ENCODE data around the gene SPNS2.

The SPNS2 gene

DNA sequence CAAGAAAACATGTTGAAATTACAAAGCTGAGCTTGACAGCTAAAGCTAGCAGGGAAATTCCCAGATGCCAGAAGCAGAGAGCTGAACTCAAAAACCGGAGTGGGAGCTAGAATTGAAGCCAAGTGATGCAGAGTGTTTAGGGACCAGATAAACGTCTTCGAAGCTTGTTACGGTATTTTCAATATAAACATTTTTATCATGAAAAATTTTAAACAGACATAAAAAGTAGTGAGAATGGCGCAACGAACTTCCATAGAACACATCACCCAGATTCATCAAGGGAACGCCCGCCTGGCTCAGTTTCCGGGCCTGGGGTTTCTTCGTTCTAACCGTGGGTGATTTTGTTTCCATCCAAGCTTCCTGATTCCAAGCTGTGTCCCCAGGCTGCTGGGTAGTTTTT is 18.1 kb downstream of the SPNS2 start:
- Mint-ChIP-seq H3K27me3 (ENCODE audit: low read depth) (no peaks in the 10 kb centered on the region), H3K27ac (no peak overlapping the region), H3K9me3 (no peaks in the 10 kb centered on the region), H3K4me1 (ENCODE audit: low read depth) (peaks cover 2% of the 10 kb centered on the region), H3K36me3 (ENCODE audit: low read depth) (no peaks in the 10 kb centered on the region), H3K4me3 (no peak overlapping the region)

GRCh38 chr17:4518901-4519300 is 20.2 kb downstream of the SPNS2 start:
- Mint-ChIP-seq H3K27me3 (ENCODE audit: low read depth) (no peaks in the 10 kb centered on the region), H3K36me3 (ENCODE audit: low read depth) (no peaks in the 10 kb centered on the region), H3K4me1 (ENCODE audit: low read depth) (peaks cover 2% of the 10 kb centered on the region), H3K4me3 (no peak overlapping the region), H3K27ac (no peak overlapping the region), H3K9me3 (no peaks in the 10 kb centered on the region)

DNA sequence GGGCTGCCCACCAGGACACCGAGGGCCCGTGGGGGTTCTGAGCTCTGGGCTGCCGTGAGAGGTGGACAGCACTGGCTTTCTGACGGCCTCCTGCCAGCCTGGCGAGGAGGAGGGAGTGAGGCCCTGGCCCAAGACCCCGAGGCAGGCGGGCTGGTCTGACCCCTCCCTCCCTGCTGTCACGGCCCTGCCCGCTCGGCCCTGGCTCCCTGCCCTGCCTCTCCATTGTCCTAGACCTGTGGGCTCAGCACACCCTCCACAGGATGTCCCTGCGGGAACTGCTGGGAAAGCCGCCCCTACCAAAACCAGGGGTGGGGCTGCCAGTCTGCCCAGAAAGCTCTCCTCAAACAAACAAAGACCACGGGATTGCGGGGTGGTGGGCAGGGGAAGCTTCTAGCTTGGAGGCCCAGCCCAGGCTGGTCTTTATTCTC is 20.7 kb downstream of the SPNS2 start:
- Mint-ChIP-seq H3K9me3 (no peaks in the 10 kb centered on the region), H3K4me3 (no peak overlapping the region), H3K27ac (no peak overlapping the region), H3K36me3 (ENCODE audit: low read depth) (no peaks in the 10 kb centered on the region), H3K4me1 (ENCODE audit: low read depth) (peaks cover 2% of the 10 kb centered on the region), H3K27me3 (ENCODE audit: low read depth) (no peaks in the 10 kb centered on the region)

DNA sequence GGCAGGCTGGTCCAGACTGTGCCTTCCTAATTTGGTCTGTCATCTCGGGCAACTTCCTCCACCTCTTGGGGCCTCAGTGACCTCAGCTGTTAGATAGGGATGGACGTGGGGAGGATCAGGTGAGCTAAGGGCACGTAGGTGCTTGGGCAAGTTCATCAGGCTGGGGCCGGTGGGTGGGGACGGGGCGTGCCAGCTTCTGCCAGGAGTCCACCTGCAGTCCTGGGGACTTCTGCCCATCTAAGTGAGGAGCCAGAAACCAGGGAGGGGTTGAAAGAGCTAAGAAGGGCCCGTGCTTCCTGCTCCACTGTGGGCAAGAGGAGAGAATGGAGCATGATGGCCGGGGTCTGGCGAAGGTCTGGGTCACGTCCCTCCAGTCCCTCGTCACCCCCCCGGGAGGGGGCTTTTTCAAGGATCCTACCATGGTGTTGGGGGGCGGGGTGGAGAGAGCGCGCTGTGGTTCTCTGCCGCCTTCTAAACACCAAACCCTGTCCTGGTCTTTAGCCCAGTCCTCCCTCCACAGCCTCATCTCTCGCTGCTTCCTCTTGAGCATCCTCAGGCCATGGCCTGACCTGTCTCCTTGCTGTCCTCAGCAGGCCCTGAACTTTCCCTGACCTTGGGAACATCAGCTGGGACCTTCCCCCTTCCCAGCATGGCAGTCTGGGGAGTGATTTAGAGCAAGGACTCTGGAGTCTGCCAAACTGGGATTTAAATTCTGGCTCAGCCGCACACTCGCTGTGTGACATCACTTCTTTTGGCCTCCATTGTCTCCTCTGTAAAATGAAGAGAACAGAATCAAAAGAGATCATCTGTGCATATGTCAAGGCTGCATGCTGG is 21.6 kb downstream of the SPNS2 start:
- Mint-ChIP-seq H3K36me3 (ENCODE audit: low read depth) (no peaks in the 10 kb centered on the region), H3K27me3 (ENCODE audit: low read depth) (no peaks in the 10 kb centered on the region), H3K9me3 (no peaks in the 10 kb centered on the region), H3K4me1 (ENCODE audit: low read depth) (peaks cover 2% of the 10 kb centered on the region), H3K27ac (no peak overlapping the region), H3K4me3 (no peak overlapping the region)

DNA sequence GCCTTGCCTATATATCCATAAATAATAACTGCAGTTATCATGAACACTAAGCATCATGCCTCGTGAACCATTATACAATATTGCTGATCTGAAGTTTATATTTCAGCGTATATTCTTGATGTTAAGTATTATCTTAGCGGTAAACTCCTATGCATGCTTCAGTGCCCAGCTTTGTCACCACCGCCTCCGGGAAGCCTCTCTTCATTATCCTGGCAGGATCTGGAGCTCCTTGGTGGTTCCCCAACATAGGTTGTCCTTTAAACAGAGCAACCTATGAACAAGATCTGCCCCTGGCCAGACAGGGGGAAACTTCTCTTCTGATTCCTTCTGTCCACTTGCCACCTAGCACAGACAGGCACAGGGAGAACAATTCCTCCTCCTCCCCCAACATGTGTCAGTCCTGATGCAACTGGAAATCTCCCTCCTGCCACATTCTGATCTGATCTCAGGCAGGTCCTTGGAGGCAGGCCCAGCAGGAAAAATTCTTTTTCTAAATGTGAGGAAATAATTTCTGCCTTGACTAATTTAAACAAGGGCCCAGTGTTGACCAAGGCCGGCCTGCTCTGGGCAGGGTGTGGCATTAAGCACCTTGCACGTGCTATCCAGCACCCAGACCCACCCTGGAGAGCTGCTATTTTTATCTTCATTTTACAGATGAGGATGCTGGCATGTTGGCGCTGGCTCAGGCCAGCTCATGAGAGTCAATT is 22.4 kb downstream of the SPNS2 start:
- Mint-ChIP-seq H3K4me3 (no peak overlapping the region), H3K36me3 (ENCODE audit: low read depth) (no peaks in the 10 kb centered on the region), H3K9me3 (no peaks in the 10 kb centered on the region)

DNA sequence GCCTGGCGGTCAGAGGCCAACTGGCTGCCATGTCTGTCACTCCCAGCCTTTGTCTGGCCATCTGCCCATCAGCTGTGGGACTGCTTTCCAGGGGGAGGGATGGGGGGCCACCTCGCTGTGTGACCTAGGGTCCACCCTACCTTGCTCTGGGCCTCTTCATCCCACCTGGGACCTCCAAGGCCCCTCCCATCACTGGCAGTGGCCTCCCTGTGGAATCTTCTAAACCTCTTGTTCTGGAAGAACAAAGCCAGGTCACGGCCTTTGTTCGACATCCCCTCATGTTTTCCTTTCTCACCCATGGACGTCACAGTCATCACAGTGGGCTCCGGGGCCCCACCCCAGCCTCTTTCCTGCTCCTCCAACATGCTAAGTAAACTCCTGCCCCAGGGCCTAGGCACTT is 24.0 kb downstream of the SPNS2 start:
- H3K27ac Mint-ChIP-seq: no peak overlapping the region
- peaks cover 2% of the 10 kb centered on the region for H3K4me1 Mint-ChIP-seq (ENCODE audit: low read depth)
- H3K9me3 Mint-ChIP-seq: no peaks in the 10 kb centered on the region
- no peak overlapping the region for H3K4me3 Mint-ChIP-seq
- peaks cover 13% of the 10 kb centered on the region for H3K27me3 Mint-ChIP-seq (ENCODE audit: low read depth)
- no peaks in the 10 kb centered on the region for H3K36me3 Mint-ChIP-seq (ENCODE audit: low read depth)

More for the DNA sequence above, 22.4 kb downstream of the SPNS2 start:
- H3K27me3 Mint-ChIP-seq (ENCODE audit: low read depth): no peaks in the 10 kb centered on the region
- no peak overlapping the region for H3K27ac Mint-ChIP-seq
- H3K4me1 Mint-ChIP-seq (ENCODE audit: low read depth): peaks cover 2% of the 10 kb centered on the region

DNA sequence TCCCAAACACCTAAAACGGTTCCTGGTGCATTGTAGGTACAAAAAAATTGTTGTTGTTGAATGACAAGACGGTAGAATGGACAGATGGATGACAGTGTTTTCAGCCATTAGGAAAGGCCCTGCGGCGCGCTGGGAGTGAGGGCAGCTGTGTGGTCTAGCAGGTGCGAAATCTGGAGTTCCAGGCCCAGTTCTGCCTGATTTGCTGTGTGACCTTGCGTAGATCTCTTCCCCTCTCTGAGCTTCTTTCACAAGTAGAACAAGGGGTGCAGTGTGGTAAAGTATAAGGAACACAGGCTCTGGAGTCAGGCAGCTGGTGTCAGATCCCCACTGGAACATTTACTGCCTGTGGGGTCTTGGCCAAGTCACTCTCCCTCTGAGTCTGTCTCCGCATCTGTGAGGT is 25.3 kb downstream of the SPNS2 start:
- H3K9me3 Mint-ChIP-seq: no peaks in the 10 kb centered on the region
- H3K27me3 Mint-ChIP-seq (ENCODE audit: low read depth): peaks cover 13% of the 10 kb centered on the region
- H3K27ac Mint-ChIP-seq: no peak overlapping the region
- no peaks in the 10 kb centered on the region for H3K36me3 Mint-ChIP-seq (ENCODE audit: low read depth)
- H3K4me3 Mint-ChIP-seq: no peak overlapping the region
- no peaks in the 10 kb centered on the region for H3K4me1 Mint-ChIP-seq (ENCODE audit: low read depth)

DNA sequence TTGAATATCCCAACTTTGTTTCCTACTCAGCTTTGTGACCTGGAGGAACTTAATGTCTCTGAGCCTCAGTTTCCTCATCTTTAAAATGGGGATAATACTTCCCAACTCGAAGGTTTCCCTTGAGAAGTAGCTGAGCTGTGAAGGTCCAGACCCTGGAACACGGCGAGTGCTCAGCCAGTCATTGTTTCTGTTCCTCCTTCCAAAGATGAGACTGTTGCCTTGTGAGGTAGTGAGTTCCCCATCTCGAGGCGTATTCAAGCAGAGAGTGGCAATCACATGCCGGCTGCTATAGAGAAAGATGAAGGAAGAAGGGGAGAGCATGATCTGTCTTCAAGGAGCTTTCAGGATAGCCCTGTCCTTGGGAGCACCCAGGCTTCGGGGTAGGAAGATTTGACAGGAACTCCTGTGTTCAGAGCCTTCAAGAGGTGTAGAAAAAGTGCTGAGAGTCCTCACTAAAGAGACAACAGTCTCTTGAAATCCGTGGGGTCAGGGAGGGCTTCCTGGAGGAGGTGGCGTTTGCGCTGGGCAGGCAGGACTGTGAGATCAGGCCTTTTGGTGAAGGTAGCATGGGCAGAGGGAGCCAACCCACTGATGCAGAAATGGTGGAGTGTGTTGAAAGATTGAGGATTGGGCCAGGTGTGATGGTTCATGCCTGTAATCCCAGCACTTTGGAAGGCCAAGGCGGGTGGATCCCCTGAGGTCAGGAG is 27.2 kb downstream of the SPNS2 start:
- no peaks in the 10 kb centered on the region for H3K4me1 Mint-ChIP-seq (ENCODE audit: low read depth)
- no peaks in the 10 kb centered on the region for H3K9me3 Mint-ChIP-seq
- peaks cover 13% of the 10 kb centered on the region for H3K27me3 Mint-ChIP-seq (ENCODE audit: low read depth)
- no peaks in the 10 kb centered on the region for H3K36me3 Mint-ChIP-seq (ENCODE audit: low read depth)
- H3K4me3 Mint-ChIP-seq: no peak overlapping the region
- no peak overlapping the region for H3K27ac Mint-ChIP-seq

GRCh38 chr17:4527134-4527533 is 28.5 kb downstream of the SPNS2 start:
- Mint-ChIP-seq H3K4me3 (no peak overlapping the region), H3K27me3 (ENCODE audit: low read depth) (peaks cover 16% of the 10 kb centered on the region), H3K4me1 (ENCODE audit: low read depth) (no peaks in the 10 kb centered on the region), H3K9me3 (no peaks in the 10 kb centered on the region), H3K27ac (no peak overlapping the region), H3K36me3 (ENCODE audit: low read depth) (no peaks in the 10 kb centered on the region)

DNA sequence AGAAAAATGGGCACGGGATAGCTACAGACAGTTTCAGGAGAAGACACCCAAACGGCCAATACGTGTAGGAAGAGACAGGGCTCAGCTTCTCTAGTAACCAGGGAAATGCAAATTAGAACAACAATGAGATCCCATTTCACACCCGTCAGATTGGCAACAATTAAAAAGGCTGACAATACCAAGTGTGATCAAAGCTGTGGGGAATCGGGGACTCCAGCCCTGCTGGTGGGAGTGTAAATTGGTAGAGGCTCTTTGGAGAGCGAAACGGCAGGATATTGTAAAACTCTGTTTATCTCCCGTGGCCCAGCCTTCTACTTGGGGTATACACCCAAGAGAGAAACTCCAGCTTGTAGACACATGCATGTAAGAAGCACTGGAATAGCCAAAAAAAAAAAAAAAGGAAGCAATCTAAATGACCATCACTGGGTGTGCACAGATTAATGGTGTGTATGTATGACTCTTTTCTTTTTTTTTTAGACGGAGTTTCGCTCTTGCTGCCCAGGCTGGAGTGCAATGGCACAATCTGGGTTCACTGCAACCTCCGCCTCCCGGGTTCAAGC is 29.0 kb downstream of the SPNS2 start:
- H3K36me3 Mint-ChIP-seq (ENCODE audit: low read depth): no peaks in the 10 kb centered on the region
- H3K4me1 Mint-ChIP-seq (ENCODE audit: low read depth): no peaks in the 10 kb centered on the region
- no peak overlapping the region for H3K27ac Mint-ChIP-seq
- H3K27me3 Mint-ChIP-seq (ENCODE audit: low read depth): peaks cover 17% of the 10 kb centered on the region
- H3K4me3 Mint-ChIP-seq: no peak overlapping the region
- H3K9me3 Mint-ChIP-seq: no peaks in the 10 kb centered on the region

GRCh38 chr17:4529533-4530152 is 31.0 kb downstream of the SPNS2 start:
- no peak overlapping the region for H3K4me3 Mint-ChIP-seq
- no peak overlapping the region for H3K27ac Mint-ChIP-seq

DNA sequence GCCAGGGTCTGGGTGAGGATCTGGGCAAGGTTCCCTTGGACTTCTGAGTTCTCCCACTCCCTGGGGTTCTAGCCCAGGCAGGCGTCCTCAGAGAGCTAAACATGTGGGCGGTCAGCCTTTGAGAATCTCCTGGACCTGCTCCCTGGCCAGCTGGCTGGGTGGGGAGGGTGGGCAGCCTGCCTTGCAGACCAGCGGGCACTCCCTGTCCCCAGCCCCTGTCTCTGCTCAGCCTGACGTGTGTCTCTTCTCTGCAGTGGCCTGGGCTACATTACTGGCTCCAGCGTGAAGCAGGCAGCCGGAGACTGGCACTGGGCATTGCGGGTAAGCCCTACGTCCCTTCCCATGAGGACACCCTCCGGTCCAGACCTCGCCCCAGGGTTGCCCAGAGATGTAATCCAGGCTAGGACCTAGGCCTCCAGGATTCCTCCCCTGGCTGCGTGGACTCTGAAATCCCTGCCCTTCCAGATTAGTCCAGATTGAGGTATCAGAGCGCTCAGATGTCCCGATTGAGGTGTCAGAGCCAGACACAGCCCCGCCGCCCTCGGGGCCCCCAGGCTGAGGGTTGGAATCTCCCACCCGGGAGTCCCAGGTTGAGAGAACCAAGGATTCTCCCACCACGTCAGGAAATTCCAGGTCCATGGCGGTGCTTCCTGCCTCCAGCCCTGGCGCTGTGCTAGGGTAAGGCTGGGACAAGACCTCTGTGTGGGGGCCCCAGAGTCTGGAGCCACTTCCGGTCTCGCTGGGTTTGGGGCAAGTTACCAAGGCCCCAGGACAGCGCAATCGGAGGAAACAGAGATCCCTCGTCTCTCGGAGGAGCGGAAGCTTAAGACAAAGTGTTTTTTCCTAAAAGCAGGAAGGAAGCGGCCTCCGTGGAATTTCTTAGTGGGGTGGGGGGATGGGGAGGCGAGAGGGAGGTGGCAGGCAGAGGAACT is 32.4 kb downstream of the SPNS2 start:
- Mint-ChIP-seq H3K4me3 (no peak overlapping the region), H3K36me3 (ENCODE audit: low read depth) (no peaks in the 10 kb centered on the region), H3K27me3 (ENCODE audit: low read depth) (peaks cover 17% of the 10 kb centered on the region), H3K9me3 (no peaks in the 10 kb centered on the region), H3K4me1 (ENCODE audit: low read depth) (no peaks in the 10 kb centered on the region), H3K27ac (no peak overlapping the region)

More at GRCh38 chr17:4529533-4530152, 31.0 kb downstream of the SPNS2 start:
- Mint-ChIP-seq H3K9me3 (no peaks in the 10 kb centered on the region), H3K27me3 (ENCODE audit: low read depth) (peaks cover 17% of the 10 kb centered on the region), H3K36me3 (ENCODE audit: low read depth) (no peaks in the 10 kb centered on the region), H3K4me1 (ENCODE audit: low read depth) (no peaks in the 10 kb centered on the region)

GRCh38 chr17:4531988-4532736 is 33.5 kb downstream of the SPNS2 start:
- Mint-ChIP-seq H3K4me1 (ENCODE audit: low read depth) (no peaks in the 10 kb centered on the region), H3K27ac (no peak overlapping the region), H3K27me3 (ENCODE audit: low read depth) (peaks cover 10% of the 10 kb centered on the region), H3K36me3 (ENCODE audit: low read depth) (no peaks in the 10 kb centered on the region), H3K9me3 (no peaks in the 10 kb centered on the region), H3K4me3 (no peak overlapping the region)
